GM19099 (cell line): Measurements from ENCODE around the gene DHX16.
A peak's percentile ranks its signal among the peaks of the same experiment; 100 is the strongest.

Experiments
- POLR2A ChIP-seq: IDR thresholded peaks from 3 replicates; pipeline ENCODE4 v1.6.1; 2011; ENCODE audit warnings: low read depth; ENCODE audit not compliant: insufficient read length; ENCODE audit errors: extremely low read depth

Gene DHX16

DNA sequence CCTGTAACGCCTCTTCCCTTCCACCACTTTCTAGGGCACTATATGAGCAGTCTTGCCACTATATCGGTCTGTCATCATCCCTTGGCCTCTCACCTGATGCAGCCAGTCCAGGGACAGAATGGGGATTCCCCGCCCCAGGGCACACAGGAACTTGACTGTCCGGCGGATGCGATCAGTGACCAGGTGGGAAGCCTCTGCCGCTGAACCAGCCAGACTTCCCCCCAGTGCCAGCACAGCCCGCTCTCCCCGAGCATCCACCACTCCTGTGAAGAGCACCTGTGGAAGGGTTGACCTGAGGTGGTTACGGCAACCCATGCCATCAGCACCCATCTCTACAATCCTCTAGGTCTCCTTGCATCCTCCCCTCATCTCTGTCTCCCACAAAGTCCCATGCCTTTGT lies 30.2 kb upstream of the DHX16 start:
- TF ChIP-seq POLR2A: no peak

DNA sequence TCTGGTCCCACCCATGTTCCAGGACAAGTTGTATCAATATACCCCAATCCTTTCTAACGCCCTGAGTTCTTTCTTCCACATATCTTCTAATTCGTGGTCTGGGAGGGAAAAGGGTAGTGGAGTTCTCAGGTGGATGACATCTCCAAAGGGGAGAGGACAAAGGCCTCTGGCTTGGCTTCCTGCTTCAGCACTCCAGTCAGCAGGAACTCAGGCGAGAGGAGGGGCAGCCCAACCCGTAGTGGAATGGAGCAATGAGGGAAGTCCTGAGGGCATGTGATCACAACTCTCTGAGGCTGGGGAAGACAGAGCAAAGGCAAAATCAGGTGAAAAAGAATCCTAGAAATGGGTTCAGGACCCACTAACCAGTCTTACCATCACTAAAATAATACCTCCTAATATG lies 27.5 kb upstream of the DHX16 start:
- TF ChIP-seq POLR2A: no peak

DNA sequence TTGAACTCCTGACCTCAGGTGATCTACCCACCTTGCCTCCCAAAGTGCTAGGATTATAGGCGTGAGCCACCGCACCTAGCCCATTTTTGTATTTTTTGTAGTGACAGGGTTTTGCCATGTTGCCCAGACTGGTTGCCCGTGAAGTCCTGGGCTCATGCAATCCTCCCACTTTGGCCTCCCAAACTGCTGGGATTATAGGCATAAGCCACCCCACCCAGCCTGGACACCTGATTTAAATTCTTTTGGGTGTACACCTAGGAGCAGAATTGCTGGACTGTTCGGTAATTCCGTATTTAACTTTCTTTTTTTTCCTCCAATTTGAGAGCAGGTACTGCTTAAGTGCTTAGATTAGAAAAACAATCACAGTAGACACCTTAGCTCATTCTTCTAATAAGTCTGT lies 23.6 kb upstream of the DHX16 start:
- TF ChIP-seq POLR2A: no peak

DNA sequence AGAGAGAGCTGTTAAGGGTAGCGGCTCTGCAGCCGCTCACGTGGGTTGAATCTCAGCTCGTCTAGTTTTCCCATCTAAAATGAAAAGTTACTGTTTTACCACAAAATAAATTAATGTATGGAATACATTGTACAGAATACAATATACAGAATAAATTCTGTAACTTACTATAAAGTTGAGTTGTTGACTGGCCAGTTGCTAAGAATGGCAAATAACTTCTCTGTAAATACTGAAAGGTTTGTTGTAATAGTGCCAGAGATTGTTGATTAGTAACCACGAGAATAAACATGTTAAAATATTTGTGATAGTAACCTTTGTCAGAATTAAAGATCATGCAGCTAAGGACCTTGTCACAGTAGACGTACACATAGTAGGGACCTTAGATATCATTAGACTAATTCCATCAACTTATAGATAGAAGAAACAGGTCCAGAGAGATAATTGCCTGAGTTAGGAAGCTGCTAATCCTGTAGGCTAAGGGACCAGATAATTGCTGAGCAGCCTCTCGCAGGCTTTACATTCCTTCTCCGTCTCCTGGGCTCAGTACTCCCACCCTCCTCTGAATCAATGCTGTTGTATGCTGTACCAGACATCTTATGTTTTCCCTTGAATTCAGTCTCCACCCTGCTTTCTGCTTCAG lies 18.5 kb upstream of the DHX16 start:
- TF ChIP-seq POLR2A: no peak

DNA sequence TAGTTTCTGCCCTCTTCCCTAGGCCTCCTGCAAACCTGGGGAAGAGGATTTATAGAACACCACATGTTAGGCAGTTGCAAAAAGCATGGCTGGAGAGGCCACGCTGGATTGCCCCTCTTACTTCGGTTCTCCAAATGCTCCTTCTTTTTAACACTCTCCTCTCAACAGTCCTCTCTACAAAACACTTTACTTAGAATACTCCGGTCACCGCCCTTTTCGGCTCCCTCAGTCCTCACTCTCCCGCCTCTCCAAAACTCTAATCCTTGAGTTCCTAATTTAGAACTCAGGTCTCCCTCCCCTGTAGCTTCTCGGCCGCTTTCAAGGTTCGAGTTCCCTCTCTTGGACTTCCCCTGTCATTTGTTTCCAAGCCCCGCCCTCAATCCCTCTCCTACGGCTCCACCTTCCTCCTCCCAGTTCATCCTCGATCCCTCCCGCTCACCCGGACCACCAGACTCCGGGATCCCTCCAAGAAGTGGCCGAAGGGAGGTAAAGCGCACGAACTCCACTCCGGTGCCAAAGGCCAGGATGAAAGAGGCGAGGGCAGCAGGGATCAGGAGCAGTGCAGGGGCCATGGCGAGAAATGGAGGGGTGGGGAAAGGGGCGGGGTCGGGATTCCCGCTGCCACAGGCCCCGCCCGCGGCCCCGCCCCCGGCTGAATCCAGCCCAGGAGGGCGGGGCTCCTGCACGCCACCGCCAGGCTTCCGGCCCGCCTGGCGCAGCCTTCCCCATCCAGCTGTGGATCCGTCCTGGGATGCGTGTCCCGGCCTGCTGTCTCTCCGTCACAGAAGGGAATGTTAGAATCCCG lies 17.8 kb upstream of the DHX16 start, which contains the start of gene NRM:
NRM (minus strand) TSS at position 582 of the 805 bp plus-strand sequence; CDS start at position 572, 10 bp downstream.
- peak; percentile 63 for TF ChIP-seq POLR2A

DNA sequence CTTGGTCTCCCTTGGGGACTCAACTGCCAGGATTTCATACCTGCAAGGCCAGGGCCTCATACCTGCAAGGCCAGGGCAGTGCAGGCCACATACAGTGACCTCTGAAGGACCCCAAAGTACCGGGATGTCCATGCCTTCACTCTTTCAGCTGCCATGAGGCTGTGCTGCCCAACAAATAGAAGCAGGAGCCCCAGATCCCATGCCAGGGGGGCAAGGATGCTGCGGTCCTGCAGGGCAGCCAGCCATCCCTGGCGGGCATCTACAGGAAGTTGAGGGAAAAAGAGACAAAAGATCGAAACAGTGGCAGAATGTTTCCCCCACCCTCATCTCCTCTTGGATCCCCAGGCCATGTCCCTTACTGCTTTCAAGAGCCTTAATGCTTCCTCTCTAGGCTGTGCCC lies 17.2 kb upstream of the DHX16 start:
- no peak for TF ChIP-seq POLR2A

DNA sequence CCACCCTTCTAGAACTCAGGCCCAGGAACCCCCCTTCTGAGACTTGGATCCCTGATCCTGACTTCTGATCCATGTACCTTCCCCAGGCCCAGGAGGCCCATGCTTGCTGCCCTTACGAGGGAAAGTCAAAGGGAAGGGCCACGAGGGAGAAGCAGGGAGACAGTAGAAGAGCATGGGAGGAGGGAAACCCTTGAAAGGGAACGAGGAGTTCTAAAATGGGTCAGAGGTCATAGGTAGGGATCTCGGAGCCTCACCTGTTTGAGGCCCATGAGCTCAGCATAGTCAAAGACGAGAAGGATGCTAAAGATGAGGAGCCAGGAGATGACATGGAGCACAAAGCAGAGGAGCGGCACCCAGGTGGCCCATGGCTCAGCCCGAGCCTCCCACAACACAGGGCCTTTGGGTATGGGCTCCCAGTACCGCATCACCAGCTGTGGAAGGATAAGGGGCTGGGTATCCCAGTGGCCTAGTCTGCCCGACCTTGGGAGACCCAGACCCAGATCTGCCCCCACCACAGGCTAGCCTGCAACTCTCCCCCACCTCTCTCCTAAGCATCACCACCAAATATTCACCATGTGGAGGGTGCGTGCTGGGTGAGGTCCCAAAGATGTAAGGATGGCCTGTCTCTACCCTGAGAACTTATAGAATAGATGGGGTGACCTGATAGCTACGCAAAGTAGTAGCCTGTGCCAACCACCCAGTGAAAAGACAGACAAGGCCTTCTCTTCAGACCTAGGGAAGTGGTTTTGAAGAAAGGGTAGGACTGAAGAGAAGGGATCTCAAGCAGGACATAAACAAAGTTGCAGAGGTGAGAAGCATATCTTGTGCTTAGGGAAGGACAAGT lies 16.4 kb upstream of the DHX16 start:
- peak; percentile 31 for TF ChIP-seq POLR2A

DNA sequence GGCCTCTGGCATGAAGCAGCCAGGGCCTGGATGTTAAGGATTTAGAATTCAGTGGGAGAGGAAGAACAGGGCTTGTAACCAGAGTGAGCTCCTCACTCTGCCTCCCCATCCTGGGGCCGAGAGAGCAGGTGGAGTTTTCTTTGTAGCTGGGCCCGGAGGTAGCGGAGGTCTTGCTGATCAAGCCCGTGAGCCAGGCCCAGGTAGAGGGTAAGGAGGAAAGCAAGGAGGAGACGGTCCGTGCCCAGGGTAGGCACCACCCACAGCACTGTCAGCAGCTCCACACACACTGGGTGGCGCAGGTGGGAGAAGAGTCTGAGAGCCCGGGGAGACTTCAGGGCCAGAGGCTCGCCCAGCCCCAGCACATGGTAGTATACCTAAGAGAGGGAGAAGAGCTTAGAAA lies 15.8 kb upstream of the DHX16 start:
- peak; percentile 23 for TF ChIP-seq POLR2A

DNA sequence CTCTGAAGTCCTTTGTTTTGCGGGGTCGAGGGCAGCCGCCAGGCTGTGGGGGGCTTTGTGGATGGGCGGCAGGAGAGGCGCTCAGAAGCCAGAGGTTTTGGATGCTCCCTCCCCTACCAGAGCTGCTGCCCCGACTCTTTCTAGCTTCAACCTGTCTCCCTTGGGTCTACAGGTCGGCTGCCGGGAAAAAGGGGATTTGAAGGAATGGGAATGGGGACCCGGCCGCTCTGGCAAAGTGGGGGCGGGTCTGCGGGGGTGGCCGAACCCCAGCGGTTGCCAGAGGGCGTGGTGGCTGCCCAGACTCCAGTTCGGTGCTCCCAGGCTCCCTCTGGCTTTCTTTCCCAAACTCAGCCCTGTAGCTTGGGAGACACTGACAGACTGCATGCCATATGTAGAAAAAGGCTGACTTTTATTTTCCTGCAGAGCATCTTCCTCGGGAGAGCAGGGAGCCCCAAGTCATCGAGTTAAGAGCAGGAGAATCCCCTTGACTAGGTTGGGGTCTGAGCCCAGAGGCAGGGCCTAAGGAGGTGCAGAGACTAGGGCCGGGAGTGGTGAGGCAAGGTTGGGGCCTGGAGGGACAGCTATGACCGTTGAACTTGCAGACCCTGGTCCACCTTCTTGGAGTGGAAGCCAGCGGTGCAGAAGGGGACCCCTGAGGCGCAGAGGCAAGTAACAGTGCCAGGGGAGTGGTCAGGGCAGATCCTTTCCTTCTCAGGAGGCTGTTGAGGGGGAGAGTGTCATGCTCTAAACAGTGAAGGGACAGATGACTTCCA lies 15.0 kb upstream of the DHX16 start:
- peak; percentile 51 for TF ChIP-seq POLR2A

DNA sequence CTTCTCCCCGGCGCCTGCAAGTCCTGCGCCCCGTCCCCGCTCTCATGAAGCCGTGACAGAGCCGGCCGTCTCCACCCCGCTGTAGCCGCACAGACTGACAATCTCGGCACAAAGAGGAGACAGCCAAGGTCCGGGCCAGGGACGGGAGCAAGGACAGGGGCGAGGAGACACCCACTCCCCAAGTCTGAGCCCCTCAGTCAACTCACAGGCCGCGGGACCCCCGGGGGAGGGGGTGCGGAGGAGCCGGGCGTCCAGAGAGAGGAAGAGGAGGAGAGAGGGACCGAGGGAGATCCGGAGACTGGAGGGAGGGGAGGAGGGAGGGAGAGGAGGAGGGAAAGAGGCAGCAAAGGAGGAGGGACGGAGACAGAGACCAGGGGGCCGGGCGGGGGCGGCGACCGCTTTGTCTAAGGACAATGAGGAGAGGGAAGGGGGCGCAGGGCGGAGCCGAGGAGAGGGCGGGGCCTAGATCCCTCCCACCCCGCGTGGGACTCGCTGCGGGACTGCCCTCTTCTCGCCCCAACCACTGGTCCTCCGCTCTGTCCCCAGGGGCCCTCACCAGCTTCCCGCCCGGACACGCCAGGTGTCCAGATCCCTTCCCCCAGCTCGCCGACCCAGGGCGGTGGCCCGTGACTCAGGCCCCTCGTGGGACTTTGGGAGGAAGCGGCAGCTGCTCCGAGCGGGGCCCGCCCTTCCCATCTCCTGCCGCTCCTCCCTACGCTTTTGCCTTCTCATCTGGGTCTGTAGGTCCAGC lies 14.3 kb upstream of the DHX16 start:
- TF ChIP-seq POLR2A: peak; percentile 66

DNA sequence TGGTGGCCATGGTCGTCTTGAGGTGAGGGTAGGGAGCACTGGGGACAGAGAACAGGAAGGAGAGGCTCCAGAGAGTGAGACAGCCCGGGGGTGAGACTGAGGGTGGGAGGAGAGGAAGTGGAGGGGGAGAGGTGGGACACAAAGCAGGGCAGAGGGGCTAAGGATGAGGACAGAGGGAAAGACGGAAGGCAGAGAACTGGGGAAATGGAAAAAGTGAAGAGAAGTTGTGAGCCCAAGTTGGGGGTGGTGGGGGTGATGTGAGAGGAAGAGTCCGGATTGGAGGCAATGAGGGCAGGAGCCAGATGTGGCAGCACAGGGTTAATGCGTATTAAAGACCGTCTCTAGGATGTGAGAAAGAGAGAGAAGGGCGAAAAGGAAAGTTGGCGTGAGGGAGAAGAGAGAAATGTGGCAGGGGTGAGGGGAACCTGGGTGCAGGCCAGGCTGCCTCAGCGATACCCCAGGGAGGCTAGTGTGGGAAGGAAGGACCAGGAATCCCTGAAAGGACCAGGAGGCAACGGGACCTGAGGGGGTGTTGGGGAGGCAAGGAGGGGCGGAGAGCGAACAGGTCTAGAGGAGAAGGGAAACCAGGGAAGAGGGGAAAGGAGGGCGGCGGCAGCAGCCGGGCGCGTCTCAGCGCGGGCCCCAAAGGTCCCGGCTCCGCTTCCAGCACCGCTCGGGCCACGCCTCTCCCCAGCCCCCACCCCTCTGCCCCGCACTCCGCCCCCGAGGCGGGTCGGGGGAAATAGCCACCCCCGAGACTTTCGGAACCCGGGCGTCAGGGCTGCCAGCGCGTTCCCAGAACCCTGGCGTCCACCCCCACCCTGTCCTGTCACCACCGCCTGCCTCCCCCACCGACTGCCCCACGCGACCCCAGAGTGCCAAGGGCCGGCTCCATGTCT lies 13.5 kb upstream of the DHX16 start, which contains the start of gene PPP1R18:
PPP1R18 (minus strand) TSS at position 637 of the 899 bp plus-strand sequence; CDS start at position 10, 627 bp downstream.
- TF ChIP-seq POLR2A: peak; percentile 67

DNA sequence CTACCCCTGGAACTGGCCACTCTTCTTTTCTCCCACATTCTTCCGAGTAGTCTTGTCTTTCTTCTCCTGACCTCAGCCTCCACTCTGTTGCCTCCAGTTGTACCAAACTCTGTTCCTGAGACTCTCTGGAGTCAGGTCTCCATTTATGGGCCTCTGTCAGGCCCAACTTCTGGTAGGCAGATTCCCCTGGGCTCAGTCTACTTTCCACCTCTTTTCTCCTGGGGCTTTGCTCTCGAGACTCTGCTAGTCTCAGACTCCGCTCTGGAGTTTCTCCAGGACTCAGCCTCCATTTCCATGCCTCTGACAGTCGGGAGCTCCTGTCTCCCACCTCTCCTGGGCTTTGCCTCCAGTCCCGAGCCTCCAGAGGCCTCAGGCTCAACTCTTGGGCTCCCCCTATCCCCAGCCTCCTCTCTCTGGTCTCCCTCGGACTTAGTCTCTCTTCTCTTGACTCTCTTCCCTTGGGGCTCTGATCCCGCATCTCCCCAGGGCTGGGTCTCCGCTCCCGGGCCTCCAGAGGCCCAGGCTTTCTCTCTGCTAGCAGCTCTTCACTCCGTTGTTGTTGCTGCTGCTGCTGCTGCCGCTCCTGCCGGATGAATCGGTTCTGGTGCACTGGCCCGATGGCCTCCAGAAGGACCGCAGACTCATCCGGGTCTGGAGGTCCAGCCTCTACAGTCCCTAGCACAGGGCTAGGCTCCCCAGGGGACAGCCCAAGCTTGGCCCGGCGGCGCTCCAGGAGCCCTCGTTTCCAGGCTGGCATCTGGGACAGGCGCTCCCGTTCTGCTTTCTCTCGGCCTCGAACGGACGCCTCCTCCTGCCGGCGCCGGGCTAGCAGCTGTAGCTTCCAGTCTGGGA lies 12.6 kb upstream of the DHX16 start:
- TF ChIP-seq POLR2A: no peak
